Measurements from ENCODE around the gene NRG3. TPM values are rescaled to one million over a fixed set of nuclear protein-coding genes. Genes with fewer than 3 reads are reported as not detected.

Gene NRG3
- total RNA-seq, 1 experiment from 2014 or later, result 0.66 TPM

DNA sequence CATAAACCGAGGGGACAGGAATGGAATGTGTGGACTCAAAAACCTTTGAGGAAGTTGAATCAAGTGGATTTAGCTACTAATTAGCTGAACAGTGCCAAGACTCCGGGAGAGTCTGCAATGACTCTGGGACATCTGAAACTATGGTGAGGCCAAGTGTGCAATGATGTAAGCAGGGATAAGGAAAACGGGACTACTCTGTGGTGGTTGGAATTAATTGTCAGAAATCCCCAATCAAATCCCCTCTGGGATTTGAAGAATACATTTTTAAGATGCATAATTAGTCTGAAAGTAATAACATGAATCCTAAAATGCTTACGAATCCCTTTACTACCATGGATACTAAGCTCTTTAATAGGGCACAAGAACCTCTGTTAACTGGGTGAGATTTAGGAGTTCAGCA lies 602.8 kb downstream of the NRG3 start:
- Mint-ChIP-seq H3K9me3 (ENCODE audit: unreplicated experiment) (peaks cover 9% of the 10 kb centered on the region), H3K27me3 (ENCODE audit: insufficient read depth, unreplicated experiment) (no peaks in the 10 kb centered on the region), H3K27ac (ENCODE audit: unreplicated experiment) (no peak overlapping the region), H3K4me1 (ENCODE audit: low read depth, unreplicated experiment) (no peaks in the 10 kb centered on the region), H3K36me3 (ENCODE audit: insufficient read depth, unreplicated experiment) (no peaks in the 10 kb centered on the region), H3K4me3 (ENCODE audit: unreplicated experiment) (no peak overlapping the region)
- Histone ChIP-seq H3K27me3 (replicated peaks; ENCODE audit: control insufficient read depth, insufficient read depth, low read length) (no peaks in the 10 kb centered on the region), H3K4me3 (ENCODE audit: low read depth, low read length) (no peak overlapping the region), H3K4me1 (no peaks in the 10 kb centered on the region), H3K9me3 (no peaks in the 10 kb centered on the region), H3K36me3 (ENCODE audit: control insufficient read depth, insufficient read depth, low read length) (no peaks in the 10 kb centered on the region)
- DNase-seq, result no peak
- ChIA-PET CTCF (no interaction called here), POLR2A (no interaction called here)
- TF ChIP-seq, protein P1, sequence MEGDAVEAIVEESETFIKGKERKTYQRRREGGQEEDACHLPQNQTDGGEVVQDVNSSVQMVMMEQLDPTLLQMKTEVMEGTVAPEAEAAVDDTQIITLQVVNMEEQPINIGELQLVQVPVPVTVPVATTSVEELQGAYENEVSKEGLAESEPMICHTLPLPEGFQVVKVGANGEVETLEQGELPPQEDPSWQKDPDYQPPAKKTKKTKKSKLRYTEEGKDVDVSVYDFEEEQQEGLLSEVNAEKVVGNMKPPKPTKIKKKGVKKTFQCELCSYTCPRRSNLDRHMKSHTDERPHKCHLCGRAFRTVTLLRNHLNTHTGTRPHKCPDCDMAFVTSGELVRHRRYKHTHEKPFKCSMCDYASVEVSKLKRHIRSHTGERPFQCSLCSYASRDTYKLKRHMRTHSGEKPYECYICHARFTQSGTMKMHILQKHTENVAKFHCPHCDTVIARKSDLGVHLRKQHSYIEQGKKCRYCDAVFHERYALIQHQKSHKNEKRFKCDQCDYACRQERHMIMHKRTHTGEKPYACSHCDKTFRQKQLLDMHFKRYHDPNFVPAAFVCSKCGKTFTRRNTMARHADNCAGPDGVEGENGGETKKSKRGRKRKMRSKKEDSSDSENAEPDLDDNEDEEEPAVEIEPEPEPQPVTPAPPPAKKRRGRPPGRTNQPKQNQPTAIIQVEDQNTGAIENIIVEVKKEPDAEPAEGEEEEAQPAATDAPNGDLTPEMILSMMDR (IDR thresholded peaks at IDR 0.05; ENCODE audit: insufficient read depth in 1 of 2, low read depth in 1 of 2, low read length in 1 of 2, severe bottlenecking in 1 of 2, unreplicated experiment in 1 of 2), result no peak
- intact Hi-C loops (cut with micrococcal nuclease; ENCODE audit: unreplicated experiment), result no loop called here
- BruUV-seq (replicated peaks), result no TSS peak

DNA sequence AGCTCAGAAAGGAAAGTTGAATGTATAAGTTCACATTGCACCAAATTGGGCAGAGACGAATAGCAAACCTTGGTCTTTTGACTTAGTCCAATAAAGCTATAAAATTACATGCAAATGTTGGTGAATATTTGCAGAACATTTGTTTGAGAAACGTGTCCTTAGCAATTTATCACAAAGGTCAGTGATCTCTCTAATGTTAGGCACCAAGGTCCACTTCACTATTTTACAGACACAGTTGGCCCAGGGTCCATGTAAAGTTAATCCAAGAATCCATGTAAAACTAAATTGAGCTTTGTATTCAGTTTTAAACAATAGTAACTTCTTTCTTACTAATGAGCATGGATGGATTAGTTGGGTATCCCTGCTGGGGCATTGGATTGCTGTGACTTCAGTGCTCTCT lies 617.7 kb downstream of the NRG3 start:
- Mint-ChIP-seq H3K4me1 (ENCODE audit: low read depth, unreplicated experiment) (no peaks in the 10 kb centered on the region), H3K36me3 (ENCODE audit: insufficient read depth, unreplicated experiment) (no peaks in the 10 kb centered on the region), H3K27ac (ENCODE audit: unreplicated experiment) (no peak overlapping the region), H3K27me3 (ENCODE audit: insufficient read depth, unreplicated experiment) (no peaks in the 10 kb centered on the region), H3K9me3 (ENCODE audit: unreplicated experiment) (peaks cover 20% of the 10 kb centered on the region), H3K4me3 (ENCODE audit: unreplicated experiment) (no peak overlapping the region)
- ChIA-PET CTCF (interaction anchor here (0.6 kb wide), 1 partner anchor 525 kb away, joined by 3 read pairs; no protein-coding TSS in a partner anchor), POLR2A (no interaction called here)
- DNase-seq, result no peak
- Histone ChIP-seq H3K4me3 (ENCODE audit: low read depth, low read length) (no peak overlapping the region), H3K4me1 (no peaks in the 10 kb centered on the region), H3K27me3 (replicated peaks; ENCODE audit: control insufficient read depth, insufficient read depth, low read length) (no peaks in the 10 kb centered on the region), H3K9me3 (no peaks in the 10 kb centered on the region), H3K36me3 (ENCODE audit: control insufficient read depth, insufficient read depth, low read length) (no peaks in the 10 kb centered on the region)
- no TSS peak for BruUV-seq (replicated peaks)
- intact Hi-C loops (cut with micrococcal nuclease; ENCODE audit: unreplicated experiment), result no loop called here
- TF ChIP-seq, protein P1 (IDR thresholded peaks at IDR 0.05; ENCODE audit: insufficient read depth in 1 of 2, low read depth in 1 of 2, low read length in 1 of 2, severe bottlenecking in 1 of 2, unreplicated experiment in 1 of 2), result no peak

DNA sequence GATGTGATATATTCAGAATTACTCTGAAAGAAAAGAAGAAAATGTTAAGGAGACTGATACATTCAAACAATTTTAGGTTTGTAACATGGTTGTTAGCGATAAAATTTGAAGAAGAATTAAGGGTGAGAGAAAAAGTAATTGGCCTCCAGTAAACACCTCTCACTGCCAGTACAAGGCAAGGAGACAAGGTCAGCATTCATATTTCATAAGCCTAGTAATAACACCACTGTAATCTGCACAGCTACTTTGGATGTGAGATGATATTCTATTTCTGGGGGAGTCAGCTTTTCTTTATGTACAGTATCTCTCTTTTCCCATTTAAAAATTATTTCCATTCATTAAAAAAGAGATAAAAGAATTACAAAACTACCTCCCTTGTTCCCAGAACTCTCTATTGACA lies 621.1 kb downstream of the NRG3 start:
- Mint-ChIP-seq H3K4me1 (ENCODE audit: low read depth, unreplicated experiment) (no peaks in the 10 kb centered on the region), H3K27me3 (ENCODE audit: insufficient read depth, unreplicated experiment) (no peaks in the 10 kb centered on the region), H3K9me3 (ENCODE audit: unreplicated experiment) (peaks cover 6% of the 10 kb centered on the region), H3K27ac (ENCODE audit: unreplicated experiment) (no peak overlapping the region), H3K36me3 (ENCODE audit: insufficient read depth, unreplicated experiment) (no peaks in the 10 kb centered on the region), H3K4me3 (ENCODE audit: unreplicated experiment) (no peak overlapping the region)
- H3K36me3 ChIP-seq (ENCODE audit: control insufficient read depth, insufficient read depth, low read length), result no peaks in the 10 kb centered on the region
- H3K9me3 ChIP-seq, result no peaks in the 10 kb centered on the region
- DNase-seq, result no peak
- TF ChIP-seq, protein P1 (IDR thresholded peaks at IDR 0.05; ENCODE audit: insufficient read depth in 1 of 2, low read depth in 1 of 2, low read length in 1 of 2, severe bottlenecking in 1 of 2, unreplicated experiment in 1 of 2), result no peak
- no peaks in the 10 kb centered on the region for H3K27me3 ChIP-seq (replicated peaks; ENCODE audit: control insufficient read depth, insufficient read depth, low read length)
- no peak overlapping the region for H3K4me3 ChIP-seq (ENCODE audit: low read depth, low read length)
- ChIA-PET CTCF (no interaction called here), POLR2A (no interaction called here)
- no peaks in the 10 kb centered on the region for H3K4me1 ChIP-seq
- no TSS peak for BruUV-seq (replicated peaks)
- intact Hi-C loops (cut with micrococcal nuclease; ENCODE audit: unreplicated experiment), result no loop called here

All from Caco-2 (cell line).